DMS53 treated with DMSO at 0.1 percent for 48 hours (cell line): Measurements from ENCODE around the gene MCU.
"Not testable (repeated sequence)": the region's sequence is repeated elsewhere in the genome, so short reads cannot be mapped to it uniquely, and the experiment has no call there.

ENCODE experiments used
- DNase-seq: peaks from one replicate; lab custom pipeline; 2025; ENCODE audit not compliant: unreplicated experiment; lab: John Stamatoyannopoulos, UW

The MCU gene

DNA sequence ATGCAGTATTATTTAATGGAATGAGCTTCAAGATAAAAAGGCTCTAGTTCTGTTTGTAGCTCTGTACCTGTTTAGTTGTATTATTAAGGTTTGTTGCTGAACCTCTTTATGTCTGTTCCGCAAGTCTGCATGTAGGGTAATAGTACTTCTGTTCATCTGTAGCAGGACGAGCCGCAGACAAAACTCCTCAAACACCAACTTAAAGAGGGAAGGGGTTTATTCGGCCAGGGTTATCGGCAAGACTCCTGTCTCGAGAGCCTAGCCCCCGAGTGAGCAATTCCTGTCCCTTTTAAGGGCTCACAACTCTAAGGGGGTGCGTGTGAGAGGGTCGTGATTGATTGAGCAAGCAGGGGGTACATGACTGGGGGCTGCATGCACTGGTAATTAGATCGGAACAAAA lies 67.0 kb downstream of the MCU start:
- DNase-seq = not testable (repeated sequence)

DNA sequence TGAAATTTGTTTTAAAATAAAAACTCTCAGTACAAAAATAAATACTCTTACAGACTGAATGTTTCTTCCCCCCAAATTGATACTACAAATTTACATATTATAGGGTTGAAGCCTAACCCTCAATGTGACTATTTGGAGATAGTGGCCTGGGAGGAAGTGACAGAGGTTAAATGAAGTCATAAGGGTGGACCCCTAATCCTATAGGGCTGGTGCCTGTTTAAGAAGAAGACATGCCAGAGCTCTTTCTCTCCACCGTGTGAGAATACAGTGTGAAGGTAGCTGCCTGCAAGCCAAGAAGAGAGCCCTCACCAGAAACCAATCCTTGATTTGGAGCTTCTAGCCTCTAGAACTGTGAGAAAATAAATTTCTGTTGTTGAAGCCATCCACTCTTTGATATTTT lies 67.6 kb downstream of the MCU start:
- DNase-seq = no peak

- DNase-seq = no peak
Measured at GRCh38 chr10:72761498-72761897, 69.6 kb downstream of the MCU start.

- no peak for DNase-seq
Measured at GRCh38 chr10:72762042-72762441, 70.1 kb downstream of the MCU start.

DNA sequence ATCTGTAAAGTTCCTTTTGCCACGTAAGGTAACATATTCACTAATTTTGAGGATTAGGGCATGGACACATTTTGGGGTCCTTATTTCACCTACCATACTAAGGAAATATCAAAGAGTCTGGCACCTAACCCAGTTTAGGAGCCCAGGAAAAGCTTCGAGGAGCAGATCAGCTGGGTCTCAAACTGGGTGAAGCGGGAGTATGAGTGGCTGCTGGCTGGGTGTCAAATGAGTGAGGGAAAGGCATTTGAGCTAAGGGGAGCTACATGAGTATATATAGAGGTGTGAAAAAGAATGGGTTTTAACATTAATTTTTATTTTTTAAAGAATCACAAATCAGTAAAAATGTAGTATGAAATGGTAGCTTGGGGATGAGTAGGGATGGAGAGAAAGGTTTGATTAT lies 71.3 kb downstream of the MCU start:
- DNase-seq = no peak

DNA sequence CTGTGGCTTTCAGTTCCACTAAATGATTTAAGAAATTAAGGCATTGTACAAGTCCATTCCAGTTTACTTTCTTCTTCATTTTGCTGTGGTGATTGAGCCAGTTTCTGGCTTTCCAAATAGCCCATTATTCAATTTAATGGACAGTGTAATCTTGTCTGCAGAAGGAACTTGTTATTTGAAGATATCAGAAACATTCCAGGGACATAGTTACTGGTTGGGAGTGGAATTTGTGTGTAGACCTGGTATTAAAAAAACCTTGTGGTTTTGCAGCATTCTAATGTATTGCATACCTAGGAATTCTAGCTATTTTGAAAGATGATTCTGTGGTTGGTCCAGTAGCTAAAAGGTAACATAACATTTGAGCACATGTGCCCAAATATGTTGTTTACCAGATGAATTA lies 72.2 kb downstream of the MCU start:
- DNase-seq = no peak

GRCh38 chr10:72765051-72765745 lies 73.3 kb downstream of the MCU start:
- no peak for DNase-seq

- DNase-seq = not testable (repeated sequence)
Measured at GRCh38 chr10:72771195-72771594, 79.3 kb downstream of the MCU start.

GRCh38 chr10:72772031-72772430 lies 80.1 kb downstream of the MCU start:
- DNase-seq = no peak

DNA sequence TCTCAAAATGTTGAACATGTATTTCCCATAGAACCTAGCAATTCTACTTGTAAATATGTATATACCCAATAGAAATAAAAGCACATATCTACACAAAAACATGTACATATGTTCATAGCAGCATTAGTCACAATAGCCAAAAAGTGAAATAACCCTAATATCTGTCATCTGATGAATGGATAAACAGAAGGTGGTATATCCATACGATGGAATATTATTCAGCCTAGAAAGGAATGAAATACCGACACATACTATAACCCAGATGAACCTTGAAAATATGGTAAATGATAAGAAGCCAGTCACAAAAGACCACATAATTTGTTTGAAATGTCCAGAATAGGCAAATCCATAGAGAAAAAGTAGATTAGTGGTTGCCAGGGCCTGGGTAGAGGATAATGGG lies 87.9 kb downstream of the MCU start:
- DNase-seq = no peak

GRCh38 chr10:72782649-72783330 lies 90.8 kb downstream of the MCU start:
- DNase-seq = no peak

GRCh38 chr10:72783410-72783833 lies 91.5 kb downstream of the MCU start:
- no peak for DNase-seq

DNA sequence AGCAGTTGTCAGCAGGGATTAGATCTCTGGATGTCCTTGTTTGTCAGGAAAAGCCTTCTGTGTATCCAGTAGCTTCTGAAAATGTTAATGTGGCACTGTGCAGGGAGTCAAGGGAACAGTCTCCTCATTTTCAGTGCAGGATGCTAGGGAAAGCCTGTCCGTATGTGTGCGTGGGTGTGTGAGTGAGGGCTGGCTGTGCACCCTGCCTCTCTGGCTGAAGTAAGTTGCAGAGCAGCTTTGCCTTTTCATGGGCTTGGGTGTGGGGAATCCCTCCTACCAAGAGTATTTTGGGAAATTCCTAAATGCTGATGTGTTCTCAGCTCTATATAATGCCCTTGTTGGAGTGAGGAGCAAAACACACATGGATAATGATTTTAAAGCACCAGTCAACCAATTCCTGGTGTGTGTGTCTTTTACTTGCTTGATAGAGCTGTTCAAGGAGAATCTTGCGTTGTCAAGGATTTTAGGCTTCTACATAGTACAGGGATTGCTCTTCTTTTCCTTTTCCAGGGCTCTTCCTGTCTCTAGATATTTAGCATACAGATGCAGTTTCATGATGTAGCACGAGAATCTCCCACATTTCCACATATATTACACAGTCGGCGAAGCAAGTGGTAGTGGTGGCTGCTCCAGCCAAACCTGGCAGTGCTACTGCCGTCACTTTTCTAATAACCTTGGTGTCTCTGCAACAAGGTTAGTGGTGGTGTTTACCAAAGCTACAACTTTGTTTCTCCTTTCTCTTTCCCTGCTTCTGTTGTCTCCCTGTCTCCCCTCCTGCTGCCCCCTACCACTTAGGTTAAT lies 92.8 kb downstream of the MCU start:
- no peak for DNase-seq

DNA sequence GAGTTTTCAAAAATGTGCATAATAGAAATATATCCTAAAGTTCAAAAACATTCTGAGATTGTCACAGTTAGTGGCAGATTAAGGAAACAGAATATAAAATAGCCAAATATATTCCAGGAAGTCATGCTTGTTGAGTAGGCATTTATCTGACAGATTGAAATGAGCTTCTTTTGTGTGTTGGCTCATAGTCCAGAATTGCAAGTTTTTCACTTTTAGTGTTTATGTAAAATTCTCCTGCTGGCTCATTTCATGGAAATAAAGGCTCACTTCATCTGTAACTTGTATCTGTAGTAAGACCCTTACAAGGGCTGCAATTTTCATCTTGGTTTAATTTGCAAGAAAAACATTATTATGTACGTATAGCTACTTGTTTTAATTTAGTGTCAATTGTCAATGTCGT lies 93.5 kb downstream of the MCU start:
- no peak for DNase-seq

GRCh38 chr10:72790216-72790990 lies 98.5 kb downstream of the MCU start:
- DNase-seq = no peak

DNA sequence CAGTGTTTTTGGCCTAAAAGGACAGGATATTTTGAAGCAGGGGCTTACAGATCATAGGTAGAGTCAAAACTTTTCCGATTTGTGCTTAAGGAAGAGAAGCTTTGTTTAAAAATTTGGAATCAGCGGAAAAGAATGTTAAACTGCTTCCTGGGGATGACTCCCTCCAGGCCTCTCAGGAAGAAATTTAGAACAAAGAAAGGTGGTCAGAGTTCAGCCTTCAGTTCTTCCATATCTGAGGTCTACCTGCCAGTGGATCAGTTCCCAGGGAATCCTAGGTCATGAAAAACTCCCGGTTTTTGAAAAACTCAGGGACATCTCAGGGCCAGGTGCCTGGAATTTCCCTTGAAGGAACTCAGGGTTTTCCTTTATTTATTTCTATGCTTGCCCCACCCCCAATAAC lies 100.3 kb downstream of the MCU start:
- DNase-seq = no peak

DNA sequence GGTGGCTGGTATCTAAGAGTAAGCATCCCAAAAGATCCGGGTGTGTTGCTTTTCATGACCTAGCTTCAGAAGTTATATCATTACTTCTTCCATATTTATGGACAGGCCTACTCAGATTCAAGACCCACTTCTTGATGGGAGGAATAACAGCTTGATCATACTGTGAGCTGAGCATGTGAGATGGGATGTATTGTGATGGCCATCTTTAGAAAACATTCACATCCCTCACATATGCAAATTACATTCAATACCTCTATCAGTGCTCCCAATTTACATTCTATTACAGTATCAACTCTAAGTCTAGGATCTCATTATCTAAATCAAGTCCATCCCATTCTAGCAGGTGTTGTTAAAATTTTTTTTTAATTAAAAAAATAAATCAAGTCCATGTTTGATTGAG lies 101.8 kb downstream of the MCU start:
- DNase-seq = no peak

GRCh38 chr10:72794260-72794659 lies 102.3 kb downstream of the MCU start:
- DNase-seq = no peak

DNA sequence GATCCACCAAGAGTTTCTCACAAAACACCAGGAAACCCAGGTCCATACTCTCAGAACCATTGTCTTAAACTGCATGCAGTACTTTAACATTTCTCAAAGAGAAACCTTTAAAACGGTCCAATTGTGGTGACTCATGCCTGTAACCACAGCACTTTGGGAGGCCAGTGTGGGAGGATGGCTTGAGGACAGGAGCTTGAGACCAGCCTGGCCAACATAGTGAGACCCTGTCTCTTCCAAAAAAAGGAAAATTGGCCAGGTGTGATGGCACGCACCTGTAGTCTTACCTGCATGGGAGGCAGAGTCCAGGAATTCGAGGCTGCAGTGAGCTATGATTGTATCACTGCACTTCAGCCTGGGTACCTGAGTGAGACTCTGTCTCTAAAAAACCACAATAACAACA lies 104.1 kb downstream of the MCU start:
- DNase-seq = no peak

DNA sequence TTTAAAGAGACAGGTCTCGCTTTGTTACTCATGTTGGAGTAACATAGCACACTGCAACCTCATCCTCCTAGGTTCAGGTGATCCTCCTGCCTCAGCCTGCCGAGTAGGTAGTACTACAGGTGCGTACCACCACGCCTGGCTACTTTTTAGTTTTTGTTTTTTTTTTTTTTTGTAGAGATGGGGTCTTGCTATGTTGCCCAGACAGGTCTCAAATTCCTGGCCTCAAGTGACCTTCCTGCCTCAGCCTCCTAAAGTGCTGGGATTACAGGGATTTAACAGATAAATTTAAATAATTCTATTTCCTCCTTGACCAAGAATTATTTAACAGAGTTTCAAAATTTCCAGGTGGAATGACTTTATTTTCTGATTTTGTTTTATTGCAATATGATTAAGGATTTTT lies 104.6 kb downstream of the MCU start:
- DNase-seq = no peak

GRCh38 chr10:72800000-72800740 lies 108.2 kb downstream of the MCU start:
- DNase-seq = no peak
